Heart left ventricle (tissue), 13 donors: ENCODE results near the gene KRT86.

ENCODE experiments used
- POLR2A ChIP-seq, 2 donors: fragments of 450-650 bp; IDR thresholded peaks; one replicate each; pipeline ENCODE4 v1.6.1; 2017; ENCODE audit warnings: antibody characterized with exemption in 2 of 2, mild to moderate bottlenecking in 2 of 2, moderate library complexity in 2 of 2
- TF ChIP-seq, protein P1 (sequence below), 12 donors: fragments of 200-600 bp; sonication (generic) in 4 of 12; IDR thresholded peaks; one replicate each; pipeline versions ENCODE4 v1.5.0 to v1.8.0; 2018 to 2022; ENCODE audit warnings: antibody characterized with exemption in 12 of 12, mild to moderate bottlenecking in 5 of 12
- donor health status: ischemic (EF 13 %, LVEDD 7.1; RV severe dilation, severe dysfunction).
- donor health status: DM: no; HTN: yes; CAD: no.
- donor health status: DM: no; HTN: no; CAD: no.
- donor health status: ischemic (EF 25% LVEDD 6.9; RV normal size, moderate dysfunction).
- donor health status: ischemic (EF 25% LVEDD 5.7; RV mildly dilated, moderate dysfunction).
- donor health status: ischemic (EF 35%, LVEDD 5.7; RV mildly dilated, moderate dysfunction).
- donor health status: nonischemic (EF 11% LVEDD 7.7; RV severe dilation, severe dysfunction).
- donor health status: DM: yes; HTN: yes; CAD: no.
- donor health status: PGD.
- donor health status: ischemic (EF 29% LVEDD 5.4; RV normal size, mild dysfunction).
- donor health status: nonischemic (EF 23%, LVEDD 6.1; RV moderate dilation, normal function).

DNA sequence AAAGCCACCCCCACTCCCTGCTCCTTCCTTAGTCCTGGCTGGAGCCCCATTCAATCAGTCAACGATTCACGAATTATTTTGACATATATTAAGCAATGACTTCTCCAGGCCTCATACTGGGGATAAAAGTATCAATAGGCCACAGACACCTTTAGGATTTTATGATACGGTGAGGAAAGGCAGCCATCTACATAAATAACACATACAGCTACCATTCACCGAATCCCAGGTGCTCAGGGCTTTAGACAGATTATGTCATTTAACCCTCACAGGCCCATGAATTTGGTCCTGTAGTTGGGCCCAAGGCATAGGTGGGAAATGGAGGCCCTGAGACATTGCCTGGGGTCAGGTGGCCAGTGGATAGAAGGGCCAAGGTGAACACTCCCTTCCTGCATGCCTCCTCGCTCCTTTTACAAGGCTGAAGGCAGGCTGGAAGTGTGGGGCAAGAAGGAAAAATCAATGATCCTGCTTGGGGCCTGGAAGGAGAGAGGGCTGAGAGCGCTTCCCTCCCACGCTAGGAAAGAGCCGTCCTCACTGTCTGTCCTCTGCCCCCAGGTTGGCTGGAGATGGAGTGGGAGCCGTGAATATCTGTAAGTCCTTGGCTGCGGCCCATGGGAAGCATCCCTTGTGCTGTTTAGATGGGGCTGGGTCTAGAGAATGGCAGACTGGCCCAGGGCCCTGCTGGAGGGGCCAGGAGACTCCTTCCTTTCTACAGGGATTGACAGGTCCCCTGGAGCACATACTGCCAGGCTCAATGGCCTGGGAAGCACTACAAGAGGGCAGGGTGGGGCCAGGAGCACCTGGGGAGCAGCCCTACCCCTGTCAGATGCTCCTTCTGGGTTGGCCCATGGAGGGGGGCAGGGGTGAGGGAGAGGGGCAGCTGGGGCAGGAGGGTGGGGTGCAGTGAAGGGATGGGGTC lies 26.6 kb upstream of the KRT86 start:
- TF ChIP-seq, protein P1, sequence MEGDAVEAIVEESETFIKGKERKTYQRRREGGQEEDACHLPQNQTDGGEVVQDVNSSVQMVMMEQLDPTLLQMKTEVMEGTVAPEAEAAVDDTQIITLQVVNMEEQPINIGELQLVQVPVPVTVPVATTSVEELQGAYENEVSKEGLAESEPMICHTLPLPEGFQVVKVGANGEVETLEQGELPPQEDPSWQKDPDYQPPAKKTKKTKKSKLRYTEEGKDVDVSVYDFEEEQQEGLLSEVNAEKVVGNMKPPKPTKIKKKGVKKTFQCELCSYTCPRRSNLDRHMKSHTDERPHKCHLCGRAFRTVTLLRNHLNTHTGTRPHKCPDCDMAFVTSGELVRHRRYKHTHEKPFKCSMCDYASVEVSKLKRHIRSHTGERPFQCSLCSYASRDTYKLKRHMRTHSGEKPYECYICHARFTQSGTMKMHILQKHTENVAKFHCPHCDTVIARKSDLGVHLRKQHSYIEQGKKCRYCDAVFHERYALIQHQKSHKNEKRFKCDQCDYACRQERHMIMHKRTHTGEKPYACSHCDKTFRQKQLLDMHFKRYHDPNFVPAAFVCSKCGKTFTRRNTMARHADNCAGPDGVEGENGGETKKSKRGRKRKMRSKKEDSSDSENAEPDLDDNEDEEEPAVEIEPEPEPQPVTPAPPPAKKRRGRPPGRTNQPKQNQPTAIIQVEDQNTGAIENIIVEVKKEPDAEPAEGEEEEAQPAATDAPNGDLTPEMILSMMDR (IDR thresholded peaks at IDR 0.05) = no peak
- no peak for TF ChIP-seq POLR2A (IDR thresholded peaks at IDR 0.05)
